B cell (primary cell): ENCODE measurements around the gene POFUT2. TPM values are rescaled to one million over a fixed set of nuclear protein-coding genes. Genes with fewer than 3 reads are reported as not detected.

ENCODE experiments used
- ATAC-seq: fragments of 200-7000 bp; cut with Tn5 transposase; one replicate; pipeline ENCODE4 v1.10.0; 2021; ENCODE audit warnings: low read depth, mild to moderate bottlenecking, moderate number of reproducible peaks, moderate library complexity
- CTCF ChIA-PET: fragments of 350-600 bp; sonication (Branson Sonifier 250); formaldehyde crosslinking; loops from one replicate; lab custom pipeline; 2021; ENCODE audit warnings: antibody characterized with exemption, inconsistent platforms; lab: Charles Lee
- POLR2A ChIA-PET: fragments of 350-600 bp; sonication (Branson Sonifier 250); formaldehyde crosslinking; loops from one replicate; lab custom pipeline; 2021; ENCODE audit warnings: antibody characterized with exemption; lab: Charles Lee
- DNase-seq: peaks from one replicate; pipeline ENCODE4 v3.0.0; 2013
- H2AFZ ChIP-seq: 2 replicates; pipeline ENCODE4 v1.6.1; 2012; ENCODE audit warnings: mild to moderate bottlenecking, low read depth, low read length; ENCODE audit not compliant: insufficient read depth, poor library complexity, severe bottlenecking
- H3K27ac ChIP-seq, 2 donors: 1 replicate in 1 of 2; 2 replicates in 1 of 2; pipeline ENCODE4 v1.5.1; 2012 to 2013; ENCODE audit warnings: low read length in 2 of 2, mild to moderate bottlenecking in 2 of 2, moderate library complexity in 1 of 2
- H3K27me3 ChIP-seq, 4 experiments: fragments of 200-600 bp in 1 of 4; sonication (generic) in 1 of 4; replicated peaks in 1 of 4; 1 replicate in 2 of 4; 2 replicates in 2 of 4; pipeline versions ENCODE4 v1.6.1 to v1.7.0; 2013 to 2016; ENCODE audit warnings: low read length in 3 of 4, mild to moderate bottlenecking in 2 of 4, mixed read lengths in 1 of 4, moderate library complexity in 1 of 4; ENCODE audit not compliant: insufficient read depth in 4 of 4, control insufficient read depth in 3 of 4; ENCODE audit errors: control extremely low read depth in 1 of 4
- H3K36me3 ChIP-seq, 2 experiments: replicated peaks in 1 of 2; 1 replicate in 1 of 2; 2 replicates in 1 of 2; pipeline versions ENCODE4 v1.6.1 to v1.7.1; 2013; ENCODE audit warnings: low read length in 1 of 2; ENCODE audit not compliant: insufficient read depth in 2 of 2, control insufficient read depth in 1 of 2; ENCODE audit errors: control extremely low read depth in 1 of 2, extremely low read depth in 1 of 2
- H3K4me1 ChIP-seq, 2 donors: fragments of 200-600 bp in 1 of 2; sonication (generic) in 1 of 2; 1 replicate in 1 of 2; 2 replicates in 1 of 2; pipeline versions ENCODE4 v1.5.1 to v1.6.1; 2013 to 2017; ENCODE audit warnings: low read length in 2 of 2; ENCODE audit not compliant: control insufficient read depth in 2 of 2, insufficient read depth in 2 of 2
- H3K4me2 ChIP-seq: replicated peaks from 2 replicates; pipeline ENCODE3; 2012; ENCODE audit warnings: mild to moderate bottlenecking, low read depth, low read length; ENCODE audit not compliant: poor library complexity, severe bottlenecking
- H3K4me3 ChIP-seq, 5 experiments: fragments of 200-600 bp in 1 of 5; sonication (generic) in 1 of 5; 1 replicate in 3 of 5; 2 replicates in 2 of 5; pipeline versions ENCODE4 v1.5.1 to v1.7.0; 2011 to 2016; ENCODE audit warnings: low read length in 4 of 5, mild to moderate bottlenecking in 4 of 5, low read depth in 2 of 5, control low read depth in 1 of 5, moderate library complexity in 1 of 5; ENCODE audit not compliant: insufficient read depth in 1 of 5; ENCODE audit errors: control extremely low read depth in 1 of 5, extremely low read depth in 1 of 5
- H3K79me2 ChIP-seq: fragments of 200-600 bp; sonication (generic); one replicate; pipeline ENCODE4 v1.6.0; 2016; ENCODE audit warnings: low read length; ENCODE audit not compliant: control insufficient read depth, insufficient read depth
- H3K9ac ChIP-seq: fragments of 200-600 bp; sonication (generic); 2 replicates; pipeline ENCODE4 v1.6.1; 2017; ENCODE audit warnings: mild to moderate bottlenecking, low read length, moderate library complexity
- H3K9me3 ChIP-seq, 3 donors: one replicate each; pipeline versions ENCODE4 v1.6.1 to v1.7.1; 2013; ENCODE audit warnings: low read length in 2 of 3; ENCODE audit not compliant: control insufficient read depth in 2 of 3, insufficient read depth in 1 of 3; ENCODE audit errors: control extremely low read depth in 1 of 3
- H4K20me1 ChIP-seq: 2 replicates; pipeline ENCODE4 v1.6.0; 2012; ENCODE audit warnings: mild to moderate bottlenecking, low read length; ENCODE audit not compliant: insufficient read depth, control insufficient read depth, poor library complexity, severe bottlenecking
- H3K27ac Mint-ChIP-seq: one replicate; pipeline ENCODE4 v1.8.0; 2021; ENCODE audit warnings: mixed read lengths
- H3K27me3 Mint-ChIP-seq: one replicate; pipeline ENCODE4 v1.8.0; 2021; ENCODE audit warnings: mixed read lengths
- H3K4me1 Mint-ChIP-seq: one replicate; pipeline ENCODE4 v1.8.0; 2021; ENCODE audit warnings: mixed read lengths
- H3K4me3 Mint-ChIP-seq: one replicate; pipeline ENCODE4 v1.8.0; 2021; ENCODE audit warnings: mixed read lengths
- H3K9me3 Mint-ChIP-seq: one replicate; pipeline ENCODE4 v1.8.0; 2022; ENCODE audit warnings: mixed read lengths; ENCODE audit not compliant: insufficient read depth
- EZH2 ChIP-seq: IDR thresholded peaks from 2 replicates; pipeline ENCODE4 v1.6.1; 2012; ENCODE audit warnings: borderline replicate concordance, low read depth, mild to moderate bottlenecking, moderate library complexity, low read length; ENCODE audit not compliant: insufficient read depth, poor library complexity, severe bottlenecking
- WGBS: methylation state at CpG from one replicate; pipeline ENCODE4 v1.1.5; 2013; ENCODE audit warnings: missing lambda C conversion rate; ENCODE audit not compliant: insufficient coverage; 5-methylcytosine and 5-hydroxymethylcytosine counted together
- intact Hi-C: fragments of 100-400 bp; cut with micrococcal nuclease; formaldehyde crosslinking; loops from one replicate; pipeline ENCODE4 v1.10.0; 2022
- polyA plus RNA-seq: library from polyadenylated mRNA; depleted of rRNA; stranded (reverse); fragments of >200 nt; gene quantifications from 2 replicates; pipeline ENCODE4 v1.2.3, GENCODE V29; 2012
- total RNA-seq, 2 donors: library from RNA; stranded (reverse); fragments of 120-200 nt in 1 of 2; gene quantifications; 1 replicate in 1 of 2; 2 replicates in 1 of 2; pipeline versions ENCODE4 v1.2.3 to v1.2.4, GENCODE V29; 2013 to 2022
- TF ChIP-seq, protein P1 (sequence below): fragments of 200-600 bp; IDR thresholded peaks from one replicate; pipeline ENCODE4 v1.8.0; 2022; ENCODE audit warnings: antibody characterized with exemption, mild to moderate bottlenecking

POFUT2 gene
- total and polyA plus RNA-seq, 2 donors (not counting 1 experiment from before 2014, with no cell fraction given) = 38.3 to 41.8 TPM

DNA sequence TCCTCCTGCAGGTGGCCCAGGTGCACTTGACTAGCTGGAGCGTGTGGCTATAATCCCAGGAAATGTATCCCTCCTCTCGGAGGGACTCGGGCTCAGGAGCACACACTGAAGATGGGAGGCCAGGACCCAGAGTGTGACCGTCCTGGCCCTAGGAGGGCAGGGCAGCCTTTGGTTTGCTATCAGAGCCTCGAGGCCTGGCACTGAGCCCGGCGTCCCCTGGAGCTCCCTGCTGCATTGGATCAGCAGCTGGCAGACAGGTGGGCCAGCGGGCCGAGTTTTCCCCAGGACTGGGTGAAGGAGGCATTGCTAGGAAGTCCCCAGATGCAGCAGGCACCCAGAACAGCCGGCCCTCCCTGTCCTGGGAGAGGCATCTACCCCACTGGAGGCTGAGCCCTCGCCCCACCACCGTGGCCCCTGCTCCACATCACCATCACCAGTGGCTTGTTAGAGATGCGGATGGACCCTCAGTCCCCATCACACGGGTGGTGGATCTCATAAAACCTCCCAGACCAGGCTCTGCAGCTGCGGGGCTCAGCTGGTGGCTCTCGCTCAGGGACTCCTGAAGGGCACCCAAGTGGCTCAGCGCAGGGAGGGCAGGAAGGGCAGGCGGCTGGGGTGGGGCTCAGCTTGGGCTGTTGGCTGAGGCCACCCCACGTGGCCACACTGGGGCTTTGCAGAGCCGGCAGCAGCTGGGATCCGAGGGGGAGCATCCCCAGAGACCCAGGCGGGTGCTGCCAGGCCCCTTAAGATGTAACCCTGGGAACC is 32.7 kb upstream of the POFUT2 start:
- Histone ChIP-seq H3K36me3 (no peaks in the 10 kb centered on the region), H3K4me1 (peaks cover 9 to 10% of the 10 kb centered on the region in 2 donors), H4K20me1 (no peaks in the 10 kb centered on the region), H3K27me3 (peaks cover 0 to 64% (median under 1%) of the 10 kb centered on the region in 4 experiments), H3K9me3 (no peaks in the 10 kb centered on the region), H3K4me3 (no peak overlapping the region), H3K9ac (no peak overlapping the region), H3K4me2 (no peak overlapping the region), H3K27ac (no peak overlapping the region), H2AFZ (no peak overlapping the region), H3K79me2 (no peaks in the 10 kb centered on the region)
- TF ChIP-seq EZH2 = no peak
- TF ChIP-seq, protein P1, sequence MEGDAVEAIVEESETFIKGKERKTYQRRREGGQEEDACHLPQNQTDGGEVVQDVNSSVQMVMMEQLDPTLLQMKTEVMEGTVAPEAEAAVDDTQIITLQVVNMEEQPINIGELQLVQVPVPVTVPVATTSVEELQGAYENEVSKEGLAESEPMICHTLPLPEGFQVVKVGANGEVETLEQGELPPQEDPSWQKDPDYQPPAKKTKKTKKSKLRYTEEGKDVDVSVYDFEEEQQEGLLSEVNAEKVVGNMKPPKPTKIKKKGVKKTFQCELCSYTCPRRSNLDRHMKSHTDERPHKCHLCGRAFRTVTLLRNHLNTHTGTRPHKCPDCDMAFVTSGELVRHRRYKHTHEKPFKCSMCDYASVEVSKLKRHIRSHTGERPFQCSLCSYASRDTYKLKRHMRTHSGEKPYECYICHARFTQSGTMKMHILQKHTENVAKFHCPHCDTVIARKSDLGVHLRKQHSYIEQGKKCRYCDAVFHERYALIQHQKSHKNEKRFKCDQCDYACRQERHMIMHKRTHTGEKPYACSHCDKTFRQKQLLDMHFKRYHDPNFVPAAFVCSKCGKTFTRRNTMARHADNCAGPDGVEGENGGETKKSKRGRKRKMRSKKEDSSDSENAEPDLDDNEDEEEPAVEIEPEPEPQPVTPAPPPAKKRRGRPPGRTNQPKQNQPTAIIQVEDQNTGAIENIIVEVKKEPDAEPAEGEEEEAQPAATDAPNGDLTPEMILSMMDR = no peak
- CTCF ChIA-PET = no interaction called here
- intact Hi-C loops = no loop called here
- H3K4me3 Mint-ChIP-seq = no peak overlapping the region
- no peak overlapping the region for H3K27ac Mint-ChIP-seq
- no peaks in the 10 kb centered on the region for H3K9me3 Mint-ChIP-seq
- DNase-seq = no peak
- POLR2A ChIA-PET = no interaction called here
- WGBS = 41% methylated on average over 22 of the region's 22 CpGs
- ATAC-seq = no peak
- peaks cover 8% of the 10 kb centered on the region for H3K4me1 Mint-ChIP-seq
- peaks cover 23% of the 10 kb centered on the region for H3K27me3 Mint-ChIP-seq

DNA sequence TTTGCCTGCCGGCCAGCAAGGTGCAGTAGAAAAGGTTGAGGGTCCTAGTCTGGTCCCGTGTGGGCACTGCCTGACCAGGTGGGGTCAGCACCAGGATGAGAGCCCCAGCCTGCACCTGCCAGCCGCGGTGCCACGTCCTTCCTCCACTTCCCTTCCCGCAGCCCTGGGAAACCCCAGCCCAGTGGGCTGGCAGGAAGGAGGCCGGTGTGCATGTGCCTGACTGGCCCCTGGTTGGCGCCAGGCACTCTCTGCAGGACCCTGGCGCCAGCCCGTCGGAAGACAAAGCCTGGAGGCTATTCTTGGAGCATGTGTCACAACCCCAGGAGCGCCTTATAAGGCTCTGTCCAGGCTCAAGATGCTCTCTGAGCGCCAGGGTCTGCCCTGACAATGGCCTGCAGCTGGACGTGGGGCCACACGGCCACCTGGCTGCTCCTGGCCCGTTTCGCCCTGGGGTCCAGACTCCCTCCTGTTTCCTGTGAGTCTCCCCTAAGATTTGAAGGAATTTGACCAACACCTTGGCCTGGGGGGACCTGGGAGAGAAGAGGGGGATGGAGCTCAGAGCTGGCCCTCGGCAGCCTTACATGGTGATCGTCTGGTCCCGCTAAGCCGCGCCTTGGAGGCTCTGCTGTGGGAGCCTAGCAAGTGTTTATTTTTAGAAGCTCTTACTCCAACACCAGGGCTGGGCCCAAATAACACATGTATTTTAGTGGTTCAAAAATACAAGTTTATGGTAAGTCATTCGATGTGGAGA is 31.9 kb upstream of the POFUT2 start:
- ATAC-seq = no peak
- no peaks in the 10 kb centered on the region for H3K79me2 ChIP-seq
- H3K4me3 ChIP-seq = no peak overlapping the region
- H3K9ac ChIP-seq = no peak overlapping the region
- H3K27ac ChIP-seq = no peak overlapping the region
- no peaks in the 10 kb centered on the region for H3K36me3 ChIP-seq
- H3K9me3 ChIP-seq = no peaks in the 10 kb centered on the region
- H4K20me1 ChIP-seq = no peaks in the 10 kb centered on the region
- H3K27me3 ChIP-seq = peaks cover 0 to 64% (median under 1%) of the 10 kb centered on the region in 4 experiments
- POLR2A ChIA-PET = no interaction called here
- no peak for TF ChIP-seq EZH2
- TF ChIP-seq, protein P1 = no peak
- peaks cover 25% of the 10 kb centered on the region for H3K27me3 Mint-ChIP-seq
- H3K4me3 Mint-ChIP-seq = no peak overlapping the region
- 39% methylated on average over 18 of the region's 23 CpGs for WGBS
- H3K9me3 Mint-ChIP-seq = no peaks in the 10 kb centered on the region
- H3K4me1 ChIP-seq = peaks cover 9 to 10% of the 10 kb centered on the region in 2 donors
- no peak overlapping the region for H3K27ac Mint-ChIP-seq
- no peak overlapping the region for H2AFZ ChIP-seq
- peaks cover 8% of the 10 kb centered on the region for H3K4me1 Mint-ChIP-seq
- H3K4me2 ChIP-seq = no peak overlapping the region
- intact Hi-C loops = no loop called here
- CTCF ChIA-PET = no interaction called here
- no peak for DNase-seq
